Gastrocnemius medialis (tissue), 4 donors: Measurements from ENCODE around the gene NCKAP1. TPM values are rescaled to one million over a fixed set of nuclear protein-coding genes. Genes with fewer than 3 reads are reported as not detected.
"Not testable (repeated sequence)": the region's sequence is repeated elsewhere in the genome, so short reads cannot be mapped to it uniquely, and the experiment has no call there.

Experiments
- ATAC-seq, 2 donors: fragments of 150-250 bp; one replicate each; pipeline ENCODE4 v1.9.1; 2016
- DNase-seq, 2 donors: peaks; one replicate each; pipeline ENCODE4 v3.0.0-alpha.2; 2019
- H3K27ac ChIP-seq, 4 donors: fragments of 200-600 bp; sonication (generic); 1 replicate in 1 of 4; 2 replicates in 3 of 4; pipeline ENCODE4 v1.5.1; 2016 to 2018; ENCODE audit warnings: mild to moderate bottlenecking in 2 of 4, moderate library complexity in 1 of 4
- H3K27me3 ChIP-seq, 3 donors: fragments of 200-600 bp; sonication (generic) in 2 of 3; 1 replicate in 1 of 3; 2 replicates in 2 of 3; pipeline versions ENCODE4 v1.5.1 to v1.6.0; 2016 to 2019; ENCODE audit warnings: mild to moderate bottlenecking in 1 of 3, moderate library complexity in 1 of 3
- H3K36me3 ChIP-seq, 2 donors: fragments of 200-600 bp; sonication (generic) in 1 of 2; one replicate each; pipeline ENCODE4 v1.5.1; 2017 to 2018
- H3K4me1 ChIP-seq, 2 donors: fragments of 200-600 bp; sonication (generic) in 1 of 2; one replicate each; pipeline ENCODE4 v1.5.1; 2016 to 2017; ENCODE audit warnings: mild to moderate bottlenecking in 2 of 2
- H3K4me3 ChIP-seq, 4 donors: fragments of 200-600 bp; sonication (generic) in 3 of 4; 1 replicate in 1 of 4; 2 replicates in 3 of 4; pipeline ENCODE4 v1.5.1; 2016 to 2019; ENCODE audit warnings: mild to moderate bottlenecking in 2 of 4
- H3K9me3 ChIP-seq, 3 donors: fragments of 200-600 bp; sonication (generic) in 2 of 3; 1 replicate in 1 of 3; 2 replicates in 2 of 3; pipeline ENCODE4 v1.5.1; 2016 to 2019
- POLR2A ChIP-seq, 2 donors: fragments of 450-650 bp; IDR thresholded peaks; one replicate each; pipeline ENCODE4 v1.6.1; 2017; ENCODE audit warnings: antibody characterized with exemption in 2 of 2, mild to moderate bottlenecking in 2 of 2, moderate library complexity in 2 of 2
- in situ Hi-C, 4 donors: fragments of 200-750 bp; cut with MboI; loops; one replicate each; pipeline versions ENCODE4 v1.15.0 to v1.8.0; 2017; ENCODE audit warnings: low sequenced_read_pairs in 4 of 4
- intact Hi-C: fragments of 100-400 bp; cut with DNase I; formaldehyde crosslinking; loops from one replicate; pipeline ENCODE4 v1.15.1; 2023; ENCODE audit warnings: low total_unique reads
- total RNA-seq, 4 donors: library from RNA; depleted of rRNA; stranded (reverse); fragments of >200 nt; gene quantifications; one replicate each; pipeline versions ENCODE4 v1.1.0 to v1.2.3, GENCODE V29; 2016
- TF ChIP-seq, protein P1 (sequence below), 5 experiments: fragments of 450-650 bp in 3 of 5; fragments of 200-600 bp in 2 of 5; sonication (generic) in 2 of 5; IDR thresholded peaks in 4 of 5; conservative IDR thresholded peaks in 1 of 5; 1 replicate in 4 of 5; 2 replicates in 1 of 5; pipeline ENCODE4 v1.5.1; 2016 to 2019; ENCODE audit warnings: antibody characterized with exemption in 5 of 5, mild to moderate bottlenecking in 3 of 5, moderate library complexity in 3 of 5

NCKAP1 gene
- total RNA-seq, 4 donors from 2014 or later, result 152 to 303 (median 168) TPM

- Histone ChIP-seq H3K27ac (no peak overlapping the region), H3K9me3 (no peaks in the 10 kb centered on the region), H3K4me3 (no peak overlapping the region), H3K4me1 (peaks cover 4 to 8% of the 10 kb centered on the region in 2 donors), H3K36me3 (no peaks in the 10 kb centered on the region), H3K27me3 (no peaks in the 10 kb centered on the region)
- ATAC-seq, result no peak
- DNase-seq, result no peak
- no peak for TF ChIP-seq POLR2A (IDR thresholded peaks at IDR 0.05)
- TF ChIP-seq, protein P1, sequence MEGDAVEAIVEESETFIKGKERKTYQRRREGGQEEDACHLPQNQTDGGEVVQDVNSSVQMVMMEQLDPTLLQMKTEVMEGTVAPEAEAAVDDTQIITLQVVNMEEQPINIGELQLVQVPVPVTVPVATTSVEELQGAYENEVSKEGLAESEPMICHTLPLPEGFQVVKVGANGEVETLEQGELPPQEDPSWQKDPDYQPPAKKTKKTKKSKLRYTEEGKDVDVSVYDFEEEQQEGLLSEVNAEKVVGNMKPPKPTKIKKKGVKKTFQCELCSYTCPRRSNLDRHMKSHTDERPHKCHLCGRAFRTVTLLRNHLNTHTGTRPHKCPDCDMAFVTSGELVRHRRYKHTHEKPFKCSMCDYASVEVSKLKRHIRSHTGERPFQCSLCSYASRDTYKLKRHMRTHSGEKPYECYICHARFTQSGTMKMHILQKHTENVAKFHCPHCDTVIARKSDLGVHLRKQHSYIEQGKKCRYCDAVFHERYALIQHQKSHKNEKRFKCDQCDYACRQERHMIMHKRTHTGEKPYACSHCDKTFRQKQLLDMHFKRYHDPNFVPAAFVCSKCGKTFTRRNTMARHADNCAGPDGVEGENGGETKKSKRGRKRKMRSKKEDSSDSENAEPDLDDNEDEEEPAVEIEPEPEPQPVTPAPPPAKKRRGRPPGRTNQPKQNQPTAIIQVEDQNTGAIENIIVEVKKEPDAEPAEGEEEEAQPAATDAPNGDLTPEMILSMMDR (IDR thresholded peaks at IDR 0.05 in 4 of 5, conservative IDR thresholded peaks at IDR 0.05 in 1 of 5), result no peak
- in situ Hi-C loops (no loop called here), intact Hi-C loops (no loop called here)
These were observed 150.4 kb downstream of the NCKAP1 start for GRCh38 chr2:182887753-182888415.

- Histone ChIP-seq H3K4me1 (peaks cover 4 to 8% of the 10 kb centered on the region in 2 donors), H3K27me3 (no peaks in the 10 kb centered on the region), H3K9me3 (no peaks in the 10 kb centered on the region), H3K36me3 (no peaks in the 10 kb centered on the region), H3K27ac (no peak overlapping the region), H3K4me3 (no peak overlapping the region)
- intact Hi-C loops (no loop called here), in situ Hi-C loops (no loop called here)
- no peak for ATAC-seq
- DNase-seq, result no peak
- TF ChIP-seq, protein P1 (IDR thresholded peaks at IDR 0.05 in 4 of 5, conservative IDR thresholded peaks at IDR 0.05 in 1 of 5), result no peak
- TF ChIP-seq POLR2A (IDR thresholded peaks at IDR 0.05), result no peak
These were observed 151.2 kb downstream of the NCKAP1 start for GRCh38 chr2:182887093-182887492.

DNA sequence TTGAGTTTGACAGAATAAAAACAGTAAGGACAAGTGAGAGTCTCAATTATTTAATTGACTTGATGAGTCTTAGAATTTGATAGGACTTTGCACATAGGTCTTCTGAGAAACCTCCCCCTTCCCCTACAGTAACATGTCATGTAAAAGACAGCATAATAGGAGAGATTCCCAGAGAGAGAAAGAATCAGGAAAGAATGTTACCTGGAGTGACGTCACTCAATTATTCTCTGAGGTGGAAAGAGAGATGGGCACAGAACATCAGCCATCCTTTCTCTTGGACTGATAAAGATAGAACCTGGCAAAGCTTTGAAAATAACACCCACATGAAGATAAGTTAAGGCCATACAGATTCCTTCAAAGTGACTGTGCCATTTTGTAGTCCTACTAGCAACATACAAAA lies 152.5 kb downstream of the NCKAP1 start:
- Histone ChIP-seq H3K36me3 (no peaks in the 10 kb centered on the region), H3K9me3 (no peaks in the 10 kb centered on the region), H3K27me3 (no peaks in the 10 kb centered on the region), H3K4me1 (peaks cover 0 to 4% of the 10 kb centered on the region in 2 donors), H3K27ac (no peak overlapping the region), H3K4me3 (no peak overlapping the region)
- in situ Hi-C loops, result no loop called here
- intact Hi-C loops, result no loop called here
- TF ChIP-seq, protein P1 (IDR thresholded peaks at IDR 0.05 in 4 of 5, conservative IDR thresholded peaks at IDR 0.05 in 1 of 5), result no peak
- TF ChIP-seq POLR2A (IDR thresholded peaks at IDR 0.05), result no peak
- ATAC-seq (no peak), DNase-seq (no peak)

DNA sequence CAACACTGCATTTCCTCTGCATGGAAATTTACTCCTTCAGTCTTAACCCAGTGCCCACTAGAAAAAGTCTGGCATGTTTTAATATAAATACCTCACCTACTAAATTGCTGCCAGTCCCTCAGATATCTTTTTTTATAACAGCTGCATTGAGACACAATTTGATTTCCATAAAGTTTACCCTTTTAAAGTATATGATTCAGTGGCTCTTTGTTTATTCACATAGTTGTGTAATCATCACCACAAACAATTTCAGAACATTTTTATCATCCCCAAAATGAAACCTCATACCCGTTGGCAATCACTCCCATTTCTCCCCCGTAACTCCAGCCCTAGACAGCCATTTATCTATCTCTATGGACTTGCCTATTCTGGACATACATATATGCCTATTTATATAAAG lies 154.8 kb downstream of the NCKAP1 start:
- intact Hi-C loops, result no loop called here

DNA sequence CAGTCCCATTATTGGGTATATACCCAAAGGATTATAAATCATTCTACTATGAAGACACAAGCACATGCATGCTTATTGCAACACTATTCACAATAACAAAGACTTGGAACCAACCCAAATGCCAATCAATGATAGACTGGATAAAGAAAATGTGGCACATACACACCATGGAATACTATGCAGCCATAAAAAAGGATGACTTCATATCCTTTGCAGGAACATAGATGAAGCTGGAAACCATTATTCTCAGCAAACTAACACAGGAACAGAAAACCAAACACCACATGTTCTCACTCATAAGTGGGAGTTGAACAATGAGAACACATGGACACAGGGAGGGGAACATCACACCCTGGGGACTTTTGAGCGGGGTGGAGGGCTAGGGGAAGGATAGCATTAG lies 158.2 kb downstream of the NCKAP1 start:
- in situ Hi-C loops, intact Hi-C loops, ATAC-seq, H3K4me1 ChIP-seq, H3K27me3 ChIP-seq, H3K36me3 ChIP-seq, H3K9me3 ChIP-seq, H3K27ac ChIP-seq, H3K4me3 ChIP-seq, DNase-seq: not testable (repeated sequence)

More for the DNA sequence above, 154.8 kb downstream of the NCKAP1 start:
- peaks cover 0 to 4% of the 10 kb centered on the region in 2 donors for H3K4me1 ChIP-seq
- peaks cover 0 to 3% (median 0%) of the 10 kb centered on the region in 3 donors for H3K9me3 ChIP-seq
- TF ChIP-seq POLR2A (IDR thresholded peaks at IDR 0.05), result no peak
- TF ChIP-seq, protein P1 (IDR thresholded peaks at IDR 0.05 in 4 of 5, conservative IDR thresholded peaks at IDR 0.05 in 1 of 5), result no peak
- no peak overlapping the region for H3K4me3 ChIP-seq
- no peaks in the 10 kb centered on the region for H3K36me3 ChIP-seq
- no peak overlapping the region for H3K27ac ChIP-seq
- in situ Hi-C loops, result no loop called here
- no peaks in the 10 kb centered on the region for H3K27me3 ChIP-seq
- DNase-seq (no peak), ATAC-seq (peak in 1 of 2 donors; percentile 53)

DNA sequence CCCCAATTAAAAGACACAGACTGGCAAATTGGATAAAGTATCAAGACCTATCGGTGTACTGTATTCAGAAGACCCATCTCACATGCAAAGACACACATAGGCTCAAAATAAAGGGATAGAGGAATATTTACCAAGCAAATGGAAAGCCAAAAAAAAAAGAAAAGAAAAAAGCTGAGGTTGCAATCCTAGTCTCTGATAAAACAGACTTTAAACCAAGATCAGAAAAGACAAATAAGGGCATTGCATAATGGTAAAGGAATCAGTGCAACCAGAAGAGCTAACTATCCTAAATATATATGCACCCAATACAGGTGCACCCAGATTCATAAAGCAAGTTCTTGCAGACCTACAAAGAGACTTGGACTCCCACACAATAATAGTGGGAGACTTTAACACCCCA lies 161.6 kb downstream of the NCKAP1 start:
- H3K9me3 ChIP-seq, H3K4me1 ChIP-seq, ATAC-seq, H3K27ac ChIP-seq, H3K27me3 ChIP-seq, H3K4me3 ChIP-seq, intact Hi-C loops, H3K36me3 ChIP-seq, DNase-seq, in situ Hi-C loops: not testable (repeated sequence)
